ENCODE measurements around the gene VCPKMT. TPM values are rescaled to one million over a fixed set of nuclear protein-coding genes. Genes with fewer than 3 reads are reported as not detected.
A peak's percentile ranks its signal among the peaks of the same experiment; 100 is the strongest.

Gene VCPKMT
- total RNA-seq, 2 donors from 2014 or later = 2.0 to 4.2 TPM

DNA sequence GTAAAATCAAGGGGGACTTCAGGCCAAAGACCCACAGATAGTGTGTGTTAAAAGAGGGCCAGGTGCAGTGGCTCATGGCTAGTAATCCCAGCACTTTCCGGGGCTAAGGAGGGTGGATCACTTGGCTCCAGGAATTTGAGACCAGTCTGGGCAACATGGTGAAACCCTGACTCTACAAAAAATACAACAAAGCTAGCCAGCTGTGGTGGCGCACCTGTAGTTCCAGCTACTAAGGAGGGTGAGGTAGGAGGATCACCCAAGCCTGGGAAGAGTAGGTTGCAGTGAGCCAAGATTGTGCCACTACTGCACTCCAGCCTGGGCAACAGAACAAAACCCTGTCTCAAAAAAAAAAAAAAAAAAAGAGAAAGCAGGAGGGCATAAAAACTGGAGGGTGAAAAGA lies 8.5 kb downstream of the VCPKMT start:
- no peak overlapping the region for H3K4me3 ChIP-seq
- intact Hi-C loops (cut with DNase I) = loop anchor here (5.0 kb wide), 1 partner anchor 251 kb away; no protein-coding TSS in a partner anchor
- no peak for TF ChIP-seq POLR2A (IDR thresholded peaks at IDR 0.05)
- TF ChIP-seq, protein P1, sequence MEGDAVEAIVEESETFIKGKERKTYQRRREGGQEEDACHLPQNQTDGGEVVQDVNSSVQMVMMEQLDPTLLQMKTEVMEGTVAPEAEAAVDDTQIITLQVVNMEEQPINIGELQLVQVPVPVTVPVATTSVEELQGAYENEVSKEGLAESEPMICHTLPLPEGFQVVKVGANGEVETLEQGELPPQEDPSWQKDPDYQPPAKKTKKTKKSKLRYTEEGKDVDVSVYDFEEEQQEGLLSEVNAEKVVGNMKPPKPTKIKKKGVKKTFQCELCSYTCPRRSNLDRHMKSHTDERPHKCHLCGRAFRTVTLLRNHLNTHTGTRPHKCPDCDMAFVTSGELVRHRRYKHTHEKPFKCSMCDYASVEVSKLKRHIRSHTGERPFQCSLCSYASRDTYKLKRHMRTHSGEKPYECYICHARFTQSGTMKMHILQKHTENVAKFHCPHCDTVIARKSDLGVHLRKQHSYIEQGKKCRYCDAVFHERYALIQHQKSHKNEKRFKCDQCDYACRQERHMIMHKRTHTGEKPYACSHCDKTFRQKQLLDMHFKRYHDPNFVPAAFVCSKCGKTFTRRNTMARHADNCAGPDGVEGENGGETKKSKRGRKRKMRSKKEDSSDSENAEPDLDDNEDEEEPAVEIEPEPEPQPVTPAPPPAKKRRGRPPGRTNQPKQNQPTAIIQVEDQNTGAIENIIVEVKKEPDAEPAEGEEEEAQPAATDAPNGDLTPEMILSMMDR (IDR thresholded peaks at IDR 0.05) = no peak
- H3K27ac ChIP-seq = peak overlapping the region; percentile 22 to 65 (median 48)
- no peaks in the 10 kb centered on the region for H3K27me3 ChIP-seq
- ATAC-seq = peak; percentile 29
- DNase-seq = peak in 2 of 4 donors; percentile 19 to 25
- no peaks in the 10 kb centered on the region for H3K9me3 ChIP-seq
- 32 to 46% methylated on average over 2 of the region's 2 CpGs for WGBS, 2 donors
- peaks cover 11% of the 10 kb centered on the region for H3K4me1 ChIP-seq
- peaks cover 0 to 18% of the 10 kb centered on the region in 2 donors for H3K36me3 ChIP-seq (replicated peaks in 1 of 2; ENCODE audit: insufficient read depth in 1 of 2, low read depth in 2 of 2)

- H3K9me3 ChIP-seq = no peaks in the 10 kb centered on the region
- intact Hi-C loops (cut with DNase I) = loop anchor here (5.0 kb wide), 1 partner anchor 249 kb away; no protein-coding TSS in a partner anchor
- TF ChIP-seq POLR2A (IDR thresholded peaks at IDR 0.05) = no peak
- TF ChIP-seq, protein P1 (IDR thresholded peaks at IDR 0.05) = no peak
- H3K27ac ChIP-seq = no peak overlapping the region
- WGBS, 2 donors = 63 to 76% methylated on average over 4 of the region's 4 CpGs
- H3K4me1 ChIP-seq = peaks cover 23% of the 10 kb centered on the region
- H3K4me3 ChIP-seq = no peak overlapping the region
- H3K27me3 ChIP-seq = no peaks in the 10 kb centered on the region
- DNase-seq = no peak
- H3K36me3 ChIP-seq (replicated peaks in 1 of 2; ENCODE audit: insufficient read depth in 1 of 2, low read depth in 2 of 2) = peaks cover 0 to 10% of the 10 kb centered on the region in 2 donors
- no peak for ATAC-seq
Observed at GRCh38 chr14:50106178-50106577, 10.2 kb downstream of the VCPKMT start.

- Histone ChIP-seq H3K36me3 (replicated peaks in 1 of 2; ENCODE audit: insufficient read depth in 1 of 2, low read depth in 2 of 2) (no peaks in the 10 kb centered on the region), H3K4me3 (no peak overlapping the region), H3K27me3 (no peaks in the 10 kb centered on the region), H3K9me3 (no peaks in the 10 kb centered on the region), H3K4me1 (peaks cover 29% of the 10 kb centered on the region), H3K27ac (no peak overlapping the region)
- ATAC-seq (no peak), DNase-seq (no peak)
- WGBS, 2 donors = 82 to 85% methylated on average over 6 of the region's 6 CpGs
- no peak for TF ChIP-seq POLR2A (IDR thresholded peaks at IDR 0.05)
- TF ChIP-seq, protein P1 (IDR thresholded peaks at IDR 0.05) = no peak
- intact Hi-C loops (cut with DNase I) = no loop called here
Observed at GRCh38 chr14:50103558-50103957, 12.8 kb downstream of the VCPKMT start.

- peak overlapping the region in 1 of 4 donors; percentile 29 for H3K27ac ChIP-seq
- WGBS, 2 donors = 57 to 74% methylated on average over 7 of the region's 7 CpGs
- ATAC-seq = peak; percentile 59
- H3K4me1 ChIP-seq = peaks cover 18% of the 10 kb centered on the region
- TF ChIP-seq, protein P1 (IDR thresholded peaks at IDR 0.05) = no peak
- TF ChIP-seq POLR2A (IDR thresholded peaks at IDR 0.05) = no peak
- no peaks in the 10 kb centered on the region for H3K9me3 ChIP-seq
- intact Hi-C loops (cut with DNase I) = no loop called here
- H3K27me3 ChIP-seq = no peaks in the 10 kb centered on the region
- DNase-seq = no peak
- H3K36me3 ChIP-seq (replicated peaks in 1 of 2; ENCODE audit: insufficient read depth in 1 of 2, low read depth in 2 of 2) = no peaks in the 10 kb centered on the region
- H3K4me3 ChIP-seq = no peak overlapping the region
Observed at GRCh38 chr14:50101417-50101816, 15.0 kb downstream of the VCPKMT start.

GRCh38 chr14:50100805-50101204 lies 15.6 kb downstream of the VCPKMT start:
- no peak overlapping the region for H3K27ac ChIP-seq
- intact Hi-C loops (cut with DNase I) = no loop called here

More at GRCh38 chr14:50100805-50101204, 15.6 kb downstream of the VCPKMT start:
- Histone ChIP-seq H3K27me3 (no peaks in the 10 kb centered on the region), H3K4me3 (no peak overlapping the region), H3K36me3 (replicated peaks in 1 of 2; ENCODE audit: insufficient read depth in 1 of 2, low read depth in 2 of 2) (no peaks in the 10 kb centered on the region), H3K4me1 (peaks cover 18% of the 10 kb centered on the region), H3K9me3 (no peaks in the 10 kb centered on the region)
- TF ChIP-seq POLR2A (IDR thresholded peaks at IDR 0.05) = no peak
- TF ChIP-seq, protein P1 (IDR thresholded peaks at IDR 0.05) = no peak
- ATAC-seq = no peak
- WGBS, 2 donors = 70% methylated on average over 2 of the region's 2 CpGs
- no peak for DNase-seq
